GM12873 (cell line): ENCODE measurements around the gene MINDY4.

Source experiments
- TF ChIP-seq, protein P1 (sequence below): IDR thresholded peaks from 2 replicates; pipeline ENCODE4 v1.5.1; 2012; ENCODE audit warnings: low read depth, mild to moderate bottlenecking, moderate library complexity, low read length, control low read depth; ENCODE audit not compliant: insufficient read depth; ENCODE audit errors: missing control alignments

The MINDY4 gene

DNA sequence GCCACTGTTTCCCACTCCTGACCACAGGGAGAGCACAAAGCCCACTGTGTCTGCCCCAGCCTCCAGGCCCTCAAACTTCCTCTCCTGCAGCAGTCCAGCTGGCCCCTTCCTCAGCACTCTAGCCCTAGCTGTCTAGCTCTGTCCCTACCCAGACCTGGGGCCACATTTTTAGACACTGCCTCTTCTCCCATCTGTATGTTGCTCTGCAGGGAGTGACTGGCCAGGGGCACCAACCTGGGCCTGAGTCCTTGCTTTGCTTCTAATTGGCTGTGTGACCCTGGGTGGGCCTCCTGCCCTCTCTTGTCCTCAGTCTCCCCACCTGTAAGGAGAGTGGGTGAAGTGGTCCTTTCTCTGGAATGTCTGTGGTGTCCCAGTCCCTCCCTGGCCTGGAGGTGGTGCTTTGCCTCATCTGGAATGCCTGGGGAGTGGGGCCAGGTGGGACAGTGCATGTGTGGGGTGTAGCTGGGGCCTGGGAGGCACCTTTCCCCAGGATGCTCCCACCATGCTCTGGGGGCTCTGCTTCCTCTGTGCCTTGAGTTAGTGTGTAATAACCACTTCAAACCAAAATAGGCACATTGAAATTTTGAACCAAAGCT is 165.5 kb downstream of the MINDY4 start:
- TF ChIP-seq, protein P1, sequence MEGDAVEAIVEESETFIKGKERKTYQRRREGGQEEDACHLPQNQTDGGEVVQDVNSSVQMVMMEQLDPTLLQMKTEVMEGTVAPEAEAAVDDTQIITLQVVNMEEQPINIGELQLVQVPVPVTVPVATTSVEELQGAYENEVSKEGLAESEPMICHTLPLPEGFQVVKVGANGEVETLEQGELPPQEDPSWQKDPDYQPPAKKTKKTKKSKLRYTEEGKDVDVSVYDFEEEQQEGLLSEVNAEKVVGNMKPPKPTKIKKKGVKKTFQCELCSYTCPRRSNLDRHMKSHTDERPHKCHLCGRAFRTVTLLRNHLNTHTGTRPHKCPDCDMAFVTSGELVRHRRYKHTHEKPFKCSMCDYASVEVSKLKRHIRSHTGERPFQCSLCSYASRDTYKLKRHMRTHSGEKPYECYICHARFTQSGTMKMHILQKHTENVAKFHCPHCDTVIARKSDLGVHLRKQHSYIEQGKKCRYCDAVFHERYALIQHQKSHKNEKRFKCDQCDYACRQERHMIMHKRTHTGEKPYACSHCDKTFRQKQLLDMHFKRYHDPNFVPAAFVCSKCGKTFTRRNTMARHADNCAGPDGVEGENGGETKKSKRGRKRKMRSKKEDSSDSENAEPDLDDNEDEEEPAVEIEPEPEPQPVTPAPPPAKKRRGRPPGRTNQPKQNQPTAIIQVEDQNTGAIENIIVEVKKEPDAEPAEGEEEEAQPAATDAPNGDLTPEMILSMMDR, result no peak

DNA sequence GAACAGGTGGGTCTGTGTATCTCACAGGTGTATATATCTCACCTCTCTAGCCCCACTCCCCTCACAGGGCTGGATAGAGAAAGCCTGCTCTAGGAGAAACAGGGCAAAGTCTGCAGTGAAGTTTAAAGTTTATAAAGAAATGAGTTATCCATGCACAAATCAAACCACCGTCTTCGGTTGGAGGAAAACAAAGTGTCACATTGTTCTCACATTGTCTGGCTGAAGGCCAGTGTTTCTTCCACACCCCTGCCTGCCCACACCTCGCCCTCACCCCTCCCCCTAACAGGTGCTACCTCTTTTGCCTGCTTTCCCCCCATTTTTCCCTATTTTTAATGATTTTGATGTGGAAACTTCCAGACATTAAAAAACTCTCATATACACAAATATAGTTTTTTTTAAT is 166.2 kb downstream of the MINDY4 start:
- TF ChIP-seq, protein P1, result no peak

GRCh38 chr7:30938435-30939316 is 167.5 kb downstream of the MINDY4 start:
- TF ChIP-seq, protein P1, result peak; percentile 97

- TF ChIP-seq, protein P1, result no peak
Observed at GRCh38 chr7:30941582-30942323, 170.5 kb downstream of the MINDY4 start.
